ENCODE measurements around the gene WWOX.

WWOX gene

GRCh38 chr16:78425281-78425680 lies 325.8 kb downstream of the WWOX start:
- no peak overlapping the region for H3K27ac ChIP-seq (ENCODE audit: low read depth, low read length)
- H3K9me3 ChIP-seq (ENCODE audit: control insufficient read depth, insufficient read depth, low read length): no peaks in the 10 kb centered on the region
- no peak overlapping the region for H3K9ac ChIP-seq (ENCODE audit: low read depth, low read length)
- H3K27me3 ChIP-seq (ENCODE audit: control insufficient read depth, insufficient read depth, low read length): no peaks in the 10 kb centered on the region
- H3K4me3 ChIP-seq (ENCODE audit: low read depth, low read length): no peak overlapping the region
- peaks cover 4% of the 10 kb centered on the region; the same call in 1 of the 2 replicates for H3K4me1 ChIP-seq (ENCODE audit: control insufficient read depth, insufficient read depth, low read length)
- no peaks in the 10 kb centered on the region for H3K36me3 ChIP-seq (ENCODE audit: control insufficient read depth, insufficient read depth, low read length)

DNA sequence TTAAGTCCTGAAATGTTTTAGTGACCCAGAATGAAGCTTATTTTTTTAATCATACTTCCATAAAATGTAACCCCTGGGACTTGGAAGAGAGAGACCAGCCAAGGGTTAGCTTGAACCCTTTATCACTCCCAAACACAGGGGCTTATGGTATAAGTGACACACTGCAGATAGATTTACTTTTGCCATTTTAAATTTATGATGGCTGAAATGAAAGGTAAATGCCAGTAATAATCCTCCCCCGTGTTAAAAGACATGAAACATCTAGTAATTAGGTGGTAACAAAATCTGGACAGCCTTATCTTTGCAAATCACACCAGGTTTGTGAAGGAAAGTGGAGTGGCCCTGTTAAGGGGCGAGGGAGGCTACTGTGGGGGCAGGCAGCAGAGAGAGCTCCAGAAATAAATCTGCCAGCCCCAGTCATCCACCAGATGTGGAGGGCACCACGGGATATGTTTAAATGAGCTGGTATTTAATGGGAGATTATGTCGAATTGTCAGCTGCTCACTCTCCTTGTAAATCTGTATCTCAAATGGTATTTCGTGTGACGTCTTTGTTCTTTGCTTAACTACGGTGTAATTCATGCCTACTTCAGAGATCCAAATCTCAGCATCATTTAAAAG lies 326.5 kb downstream of the WWOX start:
- no peaks in the 10 kb centered on the region for H3K27me3 ChIP-seq (ENCODE audit: control insufficient read depth, insufficient read depth, low read length)
- H3K4me1 ChIP-seq (ENCODE audit: control insufficient read depth, insufficient read depth, low read length): peaks cover under 1% of the 10 kb centered on the region; the same call in 1 of the 2 replicates
- no peak overlapping the region for H3K9ac ChIP-seq (ENCODE audit: low read depth, low read length)
- H3K9me3 ChIP-seq (ENCODE audit: control insufficient read depth, insufficient read depth, low read length): no peaks in the 10 kb centered on the region
- H3K27ac ChIP-seq (ENCODE audit: low read depth, low read length): no peak overlapping the region
- H3K4me3 ChIP-seq (ENCODE audit: low read depth, low read length): no peak overlapping the region
- H3K36me3 ChIP-seq (ENCODE audit: control insufficient read depth, insufficient read depth, low read length): no peaks in the 10 kb centered on the region

- H3K36me3 ChIP-seq (ENCODE audit: control insufficient read depth, insufficient read depth, low read length): no peaks in the 10 kb centered on the region
- H3K27me3 ChIP-seq (ENCODE audit: control insufficient read depth, insufficient read depth, low read length): no peaks in the 10 kb centered on the region
- no peaks in the 10 kb centered on the region; the same call in 1 of the 2 replicates for H3K4me1 ChIP-seq (ENCODE audit: control insufficient read depth, insufficient read depth, low read length)
- no peak overlapping the region for H3K4me3 ChIP-seq (ENCODE audit: low read depth, low read length)
- no peak overlapping the region for H3K9ac ChIP-seq (ENCODE audit: low read depth, low read length)
- H3K9me3 ChIP-seq (ENCODE audit: control insufficient read depth, insufficient read depth, low read length): no peaks in the 10 kb centered on the region
- H3K27ac ChIP-seq (ENCODE audit: low read depth, low read length): no peak overlapping the region
Measured at GRCh38 chr16:78428193-78428592, 328.7 kb downstream of the WWOX start.

DNA sequence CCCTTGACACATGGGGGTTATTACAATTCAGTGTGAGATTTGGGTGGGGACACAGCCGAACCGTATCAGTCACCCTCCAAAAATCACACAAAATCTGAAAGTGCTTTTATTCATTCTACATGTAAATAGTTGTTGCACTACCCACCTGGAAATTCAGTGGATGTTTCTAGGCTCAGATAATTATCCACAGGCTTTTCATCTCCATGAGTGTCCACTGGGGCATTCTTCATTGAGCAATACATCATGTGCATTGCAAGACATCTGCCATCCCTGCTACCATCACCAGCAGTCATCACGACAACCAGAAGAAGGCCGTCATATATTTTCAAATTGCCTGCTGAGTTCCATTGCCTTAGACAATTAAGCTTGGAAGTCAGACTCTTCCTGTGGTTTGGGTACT lies 330.8 kb downstream of the WWOX start:
- no peaks in the 10 kb centered on the region for H3K27me3 ChIP-seq (ENCODE audit: control insufficient read depth, insufficient read depth, low read length)
- H3K36me3 ChIP-seq (ENCODE audit: control insufficient read depth, insufficient read depth, low read length): no peaks in the 10 kb centered on the region
- H3K4me1 ChIP-seq (ENCODE audit: control insufficient read depth, insufficient read depth, low read length): no peaks in the 10 kb centered on the region; the same call in 1 of the 2 replicates
- H3K27ac ChIP-seq (ENCODE audit: low read depth, low read length): no peak overlapping the region
- no peak overlapping the region for H3K9ac ChIP-seq (ENCODE audit: low read depth, low read length)
- H3K4me3 ChIP-seq (ENCODE audit: low read depth, low read length): no peak overlapping the region
- H3K9me3 ChIP-seq (ENCODE audit: control insufficient read depth, insufficient read depth, low read length): no peaks in the 10 kb centered on the region

GRCh38 chr16:78431004-78431670 lies 331.7 kb downstream of the WWOX start:
- H3K9ac ChIP-seq (ENCODE audit: low read depth, low read length): no peak overlapping the region
- H3K36me3 ChIP-seq (ENCODE audit: control insufficient read depth, insufficient read depth, low read length): no peaks in the 10 kb centered on the region
- no peaks in the 10 kb centered on the region for H3K9me3 ChIP-seq (ENCODE audit: control insufficient read depth, insufficient read depth, low read length)
- H3K27me3 ChIP-seq (ENCODE audit: control insufficient read depth, insufficient read depth, low read length): no peaks in the 10 kb centered on the region
- no peak overlapping the region for H3K27ac ChIP-seq (ENCODE audit: low read depth, low read length)
- H3K4me1 ChIP-seq (ENCODE audit: control insufficient read depth, insufficient read depth, low read length): no peaks in the 10 kb centered on the region; the same call in 1 of the 2 replicates
- no peak overlapping the region for H3K4me3 ChIP-seq (ENCODE audit: low read depth, low read length)

GRCh38 chr16:78431701-78432100 lies 332.2 kb downstream of the WWOX start:
- no peak overlapping the region for H3K27ac ChIP-seq (ENCODE audit: low read depth, low read length)
- no peaks in the 10 kb centered on the region for H3K27me3 ChIP-seq (ENCODE audit: control insufficient read depth, insufficient read depth, low read length)
- H3K36me3 ChIP-seq (ENCODE audit: control insufficient read depth, insufficient read depth, low read length): no peaks in the 10 kb centered on the region
- H3K9ac ChIP-seq (ENCODE audit: low read depth, low read length): no peak overlapping the region
- H3K4me1 ChIP-seq (ENCODE audit: control insufficient read depth, insufficient read depth, low read length): no peaks in the 10 kb centered on the region; the same call in 1 of the 2 replicates
- no peaks in the 10 kb centered on the region for H3K9me3 ChIP-seq (ENCODE audit: control insufficient read depth, insufficient read depth, low read length)
- H3K4me3 ChIP-seq (ENCODE audit: low read depth, low read length): no peak overlapping the region

DNA sequence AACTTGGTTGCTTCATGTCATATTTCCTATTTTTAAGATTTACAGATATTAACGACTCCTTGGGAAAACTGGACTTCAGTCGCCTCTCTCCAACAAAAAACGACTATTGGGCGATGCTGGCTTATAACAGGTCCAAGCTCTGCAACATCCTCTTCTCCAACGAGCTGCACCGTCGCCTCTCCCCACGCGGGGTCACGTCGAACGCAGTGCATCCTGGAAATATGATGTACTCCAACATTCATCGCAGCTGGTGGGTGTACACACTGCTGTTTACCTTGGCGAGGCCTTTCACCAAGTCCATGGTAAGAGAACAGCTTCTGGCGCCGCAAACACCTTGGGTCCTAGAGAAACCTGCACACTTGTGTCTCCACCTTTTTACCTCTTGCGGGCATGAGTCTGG lies 333.0 kb downstream of the WWOX start:
- H3K27me3 ChIP-seq (ENCODE audit: control insufficient read depth, insufficient read depth, low read length): no peaks in the 10 kb centered on the region
- H3K9me3 ChIP-seq (ENCODE audit: control insufficient read depth, insufficient read depth, low read length): no peaks in the 10 kb centered on the region
- no peak overlapping the region for H3K4me3 ChIP-seq (ENCODE audit: low read depth, low read length)
- no peaks in the 10 kb centered on the region; the same call in 1 of the 2 replicates for H3K4me1 ChIP-seq (ENCODE audit: control insufficient read depth, insufficient read depth, low read length)
- no peak overlapping the region for H3K27ac ChIP-seq (ENCODE audit: low read depth, low read length)
- no peaks in the 10 kb centered on the region for H3K36me3 ChIP-seq (ENCODE audit: control insufficient read depth, insufficient read depth, low read length)
- H3K9ac ChIP-seq (ENCODE audit: low read depth, low read length): no peak overlapping the region

DNA sequence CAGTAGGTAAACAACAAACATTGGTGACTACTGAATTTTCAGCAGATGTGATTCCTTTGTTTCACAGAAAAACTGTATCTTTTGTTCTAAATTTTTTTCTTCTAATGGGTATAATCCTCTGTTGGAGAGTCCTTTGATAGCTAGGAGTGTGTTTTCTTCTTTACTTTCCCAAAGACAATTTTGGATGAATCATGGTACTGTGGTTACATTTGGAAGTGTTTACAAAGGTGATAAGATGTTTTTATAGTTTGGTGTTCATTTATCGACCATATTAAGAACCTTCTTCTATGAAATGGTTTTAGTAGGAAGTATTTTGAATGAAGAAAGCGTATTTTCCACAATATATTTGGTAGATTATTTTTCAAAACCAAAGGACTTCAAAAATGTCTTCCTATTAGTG lies 333.7 kb downstream of the WWOX start:
- no peaks in the 10 kb centered on the region; the same call in 1 of the 2 replicates for H3K4me1 ChIP-seq (ENCODE audit: control insufficient read depth, insufficient read depth, low read length)
- H3K9me3 ChIP-seq (ENCODE audit: control insufficient read depth, insufficient read depth, low read length): no peaks in the 10 kb centered on the region
- H3K27me3 ChIP-seq (ENCODE audit: control insufficient read depth, insufficient read depth, low read length): no peaks in the 10 kb centered on the region
- no peak overlapping the region for H3K9ac ChIP-seq (ENCODE audit: low read depth, low read length)
- H3K36me3 ChIP-seq (ENCODE audit: control insufficient read depth, insufficient read depth, low read length): no peaks in the 10 kb centered on the region
- H3K27ac ChIP-seq (ENCODE audit: low read depth, low read length): no peak overlapping the region
- no peak overlapping the region for H3K4me3 ChIP-seq (ENCODE audit: low read depth, low read length)

- Histone ChIP-seq H3K4me3 (ENCODE audit: low read depth, low read length) (no peak overlapping the region), H3K4me1 (ENCODE audit: control insufficient read depth, insufficient read depth, low read length) (no peaks in the 10 kb centered on the region; the same call in 1 of the 2 replicates), H3K9ac (ENCODE audit: low read depth, low read length) (no peak overlapping the region), H3K9me3 (ENCODE audit: control insufficient read depth, insufficient read depth, low read length) (no peaks in the 10 kb centered on the region), H3K27me3 (ENCODE audit: control insufficient read depth, insufficient read depth, low read length) (no peaks in the 10 kb centered on the region), H3K36me3 (ENCODE audit: control insufficient read depth, insufficient read depth, low read length) (no peaks in the 10 kb centered on the region), H3K27ac (ENCODE audit: low read depth, low read length) (no peak overlapping the region)
Measured at GRCh38 chr16:78434401-78434800, 334.9 kb downstream of the WWOX start.

- H3K4me3 ChIP-seq (ENCODE audit: low read depth, low read length): no peak overlapping the region
- H3K27ac ChIP-seq (ENCODE audit: low read depth, low read length): no peak overlapping the region
- H3K27me3 ChIP-seq (ENCODE audit: control insufficient read depth, insufficient read depth, low read length): no peaks in the 10 kb centered on the region
- H3K36me3 ChIP-seq (ENCODE audit: control insufficient read depth, insufficient read depth, low read length): no peaks in the 10 kb centered on the region
- H3K9me3 ChIP-seq (ENCODE audit: control insufficient read depth, insufficient read depth, low read length): no peaks in the 10 kb centered on the region
- H3K4me1 ChIP-seq (ENCODE audit: control insufficient read depth, insufficient read depth, low read length): no peaks in the 10 kb centered on the region; the same call in 1 of the 2 replicates
- H3K9ac ChIP-seq (ENCODE audit: low read depth, low read length): no peak overlapping the region
Measured at GRCh38 chr16:78435260-78435659, 335.8 kb downstream of the WWOX start.

DNA sequence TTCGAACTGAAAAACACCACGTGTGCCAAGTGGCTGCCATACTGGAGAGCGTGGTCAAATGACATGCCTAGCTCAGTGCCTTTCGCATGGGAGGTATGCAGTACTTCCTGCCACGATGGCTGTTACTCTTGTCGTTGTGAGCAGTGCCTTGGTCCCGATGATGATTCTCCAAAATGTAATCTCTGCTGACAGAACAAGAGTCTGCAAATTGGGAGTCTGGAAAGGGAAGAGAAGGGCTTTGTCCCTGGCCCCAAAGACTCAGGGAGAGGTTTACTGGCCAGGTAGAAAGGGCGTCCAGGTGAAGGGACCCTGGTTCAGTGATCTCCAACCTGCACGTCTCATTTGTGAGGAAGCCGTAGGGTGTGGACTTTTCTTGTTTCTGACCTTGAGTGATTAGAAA lies 336.6 kb downstream of the WWOX start:
- H3K4me3 ChIP-seq (ENCODE audit: low read depth, low read length): no peak overlapping the region

More for the DNA sequence above, 336.6 kb downstream of the WWOX start:
- Histone ChIP-seq H3K4me1 (ENCODE audit: control insufficient read depth, insufficient read depth, low read length) (no peaks in the 10 kb centered on the region; the same call in 1 of the 2 replicates), H3K36me3 (ENCODE audit: control insufficient read depth, insufficient read depth, low read length) (no peaks in the 10 kb centered on the region), H3K27me3 (ENCODE audit: control insufficient read depth, insufficient read depth, low read length) (no peaks in the 10 kb centered on the region), H3K27ac (ENCODE audit: low read depth, low read length) (no peak overlapping the region), H3K9ac (ENCODE audit: low read depth, low read length) (no peak overlapping the region), H3K9me3 (ENCODE audit: control insufficient read depth, insufficient read depth, low read length) (no peaks in the 10 kb centered on the region)
